GM21515 (cell line): Measurements from ENCODE around the gene PIH1D1.

Experiments
- ATAC-seq: cut with Tn5 transposase; IDR thresholded peaks from one replicate; pipeline ENCODE4 v1.9.1; 2021; ENCODE audit not compliant: unreplicated experiment

PIH1D1 gene

DNA sequence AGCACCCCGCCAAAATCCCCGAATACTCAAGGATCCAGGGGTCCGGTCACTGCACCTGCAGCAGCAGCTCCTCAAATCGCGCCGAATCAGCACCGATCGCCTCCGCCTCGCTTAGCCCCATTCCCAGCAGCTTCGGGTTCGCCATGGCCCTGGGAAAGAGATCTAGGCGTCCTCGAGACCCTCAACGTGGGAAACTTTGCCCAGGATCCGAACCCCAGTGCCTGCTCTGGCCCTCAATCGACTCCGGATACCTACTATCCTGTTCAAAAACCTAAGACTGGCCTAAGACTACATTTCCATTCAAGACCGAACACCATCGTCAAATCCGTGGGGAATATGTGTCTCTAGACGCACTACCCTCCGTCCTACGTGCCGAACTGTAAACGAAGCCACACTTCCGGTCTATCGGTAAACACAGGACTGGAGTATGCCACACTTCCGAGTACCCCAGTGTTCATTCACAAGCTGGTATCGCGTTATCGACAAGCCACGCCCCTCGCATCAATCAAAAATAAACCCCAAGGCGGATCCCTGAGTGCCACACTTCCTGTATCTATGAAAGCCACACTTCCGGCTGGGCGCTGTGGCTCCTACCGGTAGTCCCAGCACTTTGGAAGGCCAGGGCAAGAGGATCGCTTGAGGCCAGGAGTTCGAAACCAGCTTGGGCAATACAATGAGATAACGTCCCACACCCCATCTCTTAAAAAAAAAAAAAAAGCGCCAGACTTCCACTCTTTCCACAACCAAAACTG is at the start of gene PIH1D1:
Gene PIH1D1 (minus strand): TSS at position 385 of the 752 bp plus-strand sequence. CDS start 240 bp downstream, at position 145.
- ATAC-seq, result peak; percentile 50

DNA sequence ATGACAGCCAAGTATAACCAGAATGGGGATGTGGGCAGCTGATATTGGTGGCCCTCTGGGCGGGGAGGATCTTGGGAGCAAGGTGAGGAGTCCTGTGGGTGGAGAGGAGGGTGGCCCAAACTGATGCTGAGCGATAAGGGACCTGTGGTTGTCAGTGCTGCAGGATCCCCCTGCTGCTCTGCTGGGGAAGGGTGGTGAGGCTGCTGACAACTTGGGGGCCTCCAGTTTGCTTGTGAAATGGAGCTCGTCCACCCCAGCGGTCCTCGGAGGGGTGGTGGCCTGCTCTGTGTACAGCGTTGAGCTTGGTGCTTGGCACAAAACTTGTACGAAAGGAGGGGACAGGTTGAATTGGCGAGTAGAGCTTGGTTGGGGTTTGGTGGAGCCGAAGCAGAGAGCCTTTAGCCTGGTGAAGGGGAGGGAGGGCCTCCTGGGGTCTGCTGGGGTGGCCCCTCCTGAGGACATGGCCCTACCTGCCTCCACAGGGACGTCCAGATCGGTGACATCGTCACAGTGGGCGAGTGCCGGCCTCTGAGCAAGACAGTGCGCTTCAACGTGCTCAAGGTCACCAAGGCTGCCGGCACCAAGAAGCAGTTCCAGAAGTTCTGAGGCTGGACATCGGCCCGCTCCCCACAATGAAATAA is 47.5 kb upstream of the PIH1D1 start:
- no peak for ATAC-seq

DNA sequence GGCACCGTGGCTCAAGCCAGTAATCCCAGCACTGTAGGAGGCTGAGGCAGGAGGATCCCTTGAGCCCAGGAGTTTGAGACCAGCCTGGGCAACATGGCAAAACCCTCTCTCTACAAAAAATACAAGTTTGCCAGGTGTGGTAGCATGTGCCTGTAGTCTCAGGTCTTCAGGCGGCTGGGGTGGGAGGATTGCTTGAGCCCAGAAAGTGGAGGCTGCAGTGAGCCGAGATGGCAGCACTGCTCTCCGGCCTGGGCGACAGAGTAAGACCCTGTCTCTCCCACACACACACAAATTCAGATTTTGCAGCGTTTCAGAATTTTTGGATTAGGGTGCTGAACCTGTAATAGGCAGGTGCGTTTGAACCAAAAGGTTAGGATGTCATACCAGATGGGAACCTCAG is 46.9 kb upstream of the PIH1D1 start:
- no peak for ATAC-seq

DNA sequence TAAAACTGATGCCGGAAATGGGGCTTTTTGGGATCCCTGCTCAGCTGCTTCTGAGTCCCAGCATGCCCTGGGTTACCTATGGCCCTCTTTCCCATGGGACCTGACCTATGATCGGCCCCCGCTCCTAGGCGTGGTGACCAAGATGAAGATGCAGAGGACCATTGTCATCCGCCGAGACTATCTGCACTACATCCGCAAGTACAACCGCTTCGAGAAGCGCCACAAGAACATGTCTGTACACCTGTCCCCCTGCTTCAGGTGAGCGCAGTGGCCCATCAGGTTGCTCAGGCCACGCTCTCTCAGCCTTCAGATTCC is 46.1 kb upstream of the PIH1D1 start:
- ATAC-seq, result no peak

DNA sequence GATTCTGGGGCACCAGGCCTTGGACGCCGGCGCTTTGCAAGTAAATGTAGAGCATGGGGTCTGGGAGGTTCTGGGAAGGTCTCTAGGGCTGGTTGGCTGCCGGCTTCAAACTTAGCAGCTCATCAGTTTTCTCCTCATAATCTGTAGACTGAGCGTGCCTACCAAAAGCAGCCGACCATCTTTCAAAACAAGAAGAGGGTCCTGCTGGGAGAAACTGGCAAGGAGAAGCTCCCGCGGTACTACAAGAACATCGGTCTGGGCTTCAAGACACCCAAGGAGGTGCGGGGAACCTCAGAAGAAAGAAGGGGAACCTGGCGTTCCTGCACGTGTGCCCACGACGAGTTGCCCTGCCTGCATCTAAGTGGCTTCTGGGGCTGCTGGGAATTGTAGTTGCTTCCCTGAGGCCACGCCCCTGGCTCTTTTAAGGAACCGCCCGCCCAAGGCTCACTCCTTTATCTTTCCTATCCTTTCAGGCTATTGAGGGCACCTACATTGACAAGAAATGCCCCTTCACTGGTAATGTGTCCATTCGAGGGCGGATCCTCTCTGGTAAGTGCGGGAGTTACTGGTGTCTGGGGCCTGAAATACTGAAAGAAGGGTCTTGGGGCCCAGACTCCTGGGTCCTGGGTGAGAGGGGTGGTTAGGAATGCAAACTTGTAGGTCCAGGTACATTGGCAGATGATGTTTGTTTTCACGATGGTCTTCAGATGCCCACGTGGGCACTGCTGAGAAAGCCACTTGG is 45.6 kb upstream of the PIH1D1 start:
- no peak for ATAC-seq

- ATAC-seq, result no peak
These were observed 45.0 kb upstream of the PIH1D1 start for GRCh38 chr19:49496574-49497008.

- ATAC-seq, result no peak
These were observed 41.2 kb upstream of the PIH1D1 start for GRCh38 chr19:49492573-49493405.

DNA sequence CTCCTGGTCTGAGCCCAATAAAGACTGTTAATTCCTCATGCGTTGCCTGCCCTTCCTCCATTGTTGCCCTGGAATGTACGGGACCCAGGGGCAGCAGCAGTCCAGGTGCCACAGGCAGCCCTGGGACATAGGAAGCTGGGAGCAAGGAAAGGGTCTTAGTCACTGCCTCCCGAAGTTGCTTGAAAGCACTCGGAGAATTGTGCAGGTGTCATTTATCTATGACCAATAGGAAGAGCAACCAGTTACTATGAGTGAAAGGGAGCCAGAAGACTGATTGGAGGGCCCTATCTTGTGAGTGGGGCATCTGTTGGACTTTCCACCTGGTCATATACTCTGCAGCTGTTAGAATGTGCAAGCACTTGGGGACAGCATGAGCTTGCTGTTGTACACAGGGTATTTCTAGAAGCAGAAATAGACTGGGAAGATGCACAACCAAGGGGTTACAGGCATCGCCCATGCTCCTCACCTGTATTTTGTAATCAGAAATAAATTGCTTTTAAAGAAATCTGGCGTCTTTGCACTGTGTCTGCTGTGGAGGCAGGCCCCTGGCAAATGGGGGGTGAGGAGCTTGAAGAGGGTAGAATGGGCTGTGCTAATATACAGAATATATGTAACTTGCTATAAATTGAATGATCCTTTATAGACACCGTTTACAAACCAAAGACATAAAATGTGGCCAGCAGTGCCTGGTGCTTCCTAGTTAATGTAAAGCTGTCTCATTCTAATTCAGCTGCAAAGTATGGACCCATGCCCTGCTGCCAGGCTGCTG is 40.4 kb upstream of the PIH1D1 start:
- no peak for ATAC-seq

DNA sequence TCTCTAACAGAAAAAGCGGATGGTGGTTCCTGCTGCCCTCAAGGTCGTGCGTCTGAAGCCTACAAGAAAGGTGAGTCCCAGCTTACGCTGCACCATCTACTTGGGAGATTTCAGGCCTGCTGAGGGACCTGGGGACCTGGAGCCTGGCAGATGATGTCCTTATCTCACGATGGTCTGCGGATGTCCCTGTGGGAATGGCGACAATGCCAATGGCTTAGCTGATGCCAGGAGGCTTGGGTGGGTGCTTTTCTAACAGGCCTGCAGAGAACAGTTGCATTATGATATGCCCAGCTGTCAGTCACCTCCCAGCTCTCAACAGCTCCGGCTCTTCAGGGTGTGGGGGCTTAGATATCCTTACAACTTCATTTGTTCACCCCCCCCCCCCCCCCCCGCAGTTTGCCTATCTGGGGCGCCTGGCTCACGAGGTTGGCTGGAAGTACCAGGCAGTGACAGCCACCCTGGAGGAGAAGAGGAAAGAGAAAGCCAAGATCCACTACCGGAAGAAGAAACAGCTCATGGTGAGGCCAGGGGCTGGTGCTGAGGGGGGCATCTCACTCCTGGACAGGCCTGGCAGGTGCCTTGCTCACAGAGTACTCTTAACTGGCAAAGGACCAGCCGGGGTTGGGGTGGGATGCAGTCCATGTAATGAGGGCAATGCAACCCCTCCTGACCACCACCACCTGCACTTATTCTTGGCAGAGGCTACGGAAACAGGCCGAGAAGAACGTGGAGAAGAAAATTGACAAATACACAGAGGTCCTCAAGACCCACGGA is 39.6 kb upstream of the PIH1D1 start:
- no peak for ATAC-seq

- ATAC-seq, result no peak
These were observed 38.8 kb upstream of the PIH1D1 start for GRCh38 chr19:49490287-49491029.

- ATAC-seq, result no peak
These were observed 38.1 kb upstream of the PIH1D1 start for GRCh38 chr19:49489601-49490167.

GRCh38 chr19:49488863-49489537 is 37.4 kb upstream of the PIH1D1 start:
- no peak for ATAC-seq

- no peak for ATAC-seq
These were observed 36.6 kb upstream of the PIH1D1 start for GRCh38 chr19:49488046-49488862.

DNA sequence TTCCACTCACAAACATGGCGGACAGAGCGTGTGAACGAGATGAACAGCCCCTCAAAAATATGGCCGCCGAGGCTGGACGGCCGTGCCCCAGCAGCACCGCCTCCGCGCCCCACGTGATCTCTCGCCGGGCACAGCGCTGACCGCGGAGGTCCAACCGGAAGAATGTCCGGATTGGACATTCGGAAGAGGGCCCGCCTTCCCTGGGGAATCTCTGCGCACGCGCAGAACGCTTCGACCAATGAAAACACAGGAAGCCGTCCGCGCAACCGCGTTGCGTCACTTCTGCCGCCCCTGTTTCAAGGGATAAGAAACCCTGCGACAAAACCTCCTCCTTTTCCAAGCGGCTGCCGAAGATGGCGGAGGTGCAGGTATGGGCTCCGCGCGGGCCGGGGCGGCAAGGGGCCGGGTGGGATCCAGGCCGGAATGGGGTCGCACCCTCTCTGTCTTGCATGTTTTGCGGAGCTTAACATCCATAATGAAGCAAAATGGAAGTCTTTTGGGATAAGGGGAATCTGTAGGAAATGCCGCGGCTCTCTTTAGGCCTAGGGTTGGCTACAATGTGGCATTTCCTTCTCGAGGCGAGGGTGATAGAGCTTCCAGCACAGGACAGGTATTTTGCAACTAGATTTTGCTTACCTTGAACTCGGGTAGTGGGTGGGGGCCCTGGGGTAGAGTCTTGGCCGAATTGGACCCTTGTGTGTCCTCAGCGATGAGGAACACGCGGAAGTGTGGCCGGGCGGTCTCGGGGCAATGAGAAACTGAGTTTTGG is 35.8 kb upstream of the PIH1D1 start, which contains the start of gene RPL13A:
Gene RPL13A (plus strand): TSS at position 332 of the 769 bp plus-strand sequence. CDS start 22 bp downstream, at position 354.
- peak; percentile 85 for ATAC-seq

GRCh38 chr19:49486710-49487276 is 35.2 kb upstream of the PIH1D1 start:
- no peak for ATAC-seq

DNA sequence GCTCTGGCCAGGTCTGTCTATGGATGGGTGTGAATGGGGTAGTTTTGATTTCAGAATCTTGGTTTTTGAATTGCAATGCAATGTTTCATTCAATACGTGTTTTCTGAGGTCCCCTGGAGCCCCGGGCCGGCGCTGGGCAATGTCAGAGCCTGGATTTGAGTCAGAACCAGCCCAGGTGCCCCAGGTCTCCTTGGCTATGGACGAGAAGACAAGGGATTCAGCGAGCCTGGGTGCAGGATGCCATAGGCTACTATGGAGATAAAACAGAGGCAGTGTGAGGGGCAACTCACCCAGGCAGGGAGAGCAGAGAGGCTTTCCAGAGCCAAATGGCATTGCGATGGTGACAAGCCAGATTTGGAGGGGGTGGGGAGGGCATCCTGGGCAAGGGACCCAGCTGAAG is 34.6 kb upstream of the PIH1D1 start:
- no peak for ATAC-seq
